WTC11 (cell line): ENCODE measurements around the gene RUNX2.

Experiments used
- CTCF ChIP-seq: fragments of 200-600 bp; IDR thresholded peaks from 2 replicates; pipeline ENCODE4 v1.8.0; 2022; ENCODE audit warnings: antibody characterized with exemption
- USF1 ChIP-seq: sonication (generic); formaldehyde crosslinking; IDR thresholded peaks from 2 replicates; pipeline ENCODE4 v1.8.0; 2022; ENCODE audit warnings: mild to moderate bottlenecking, missing genetic modification reagents

GRCh38 chr6:45712786-45713185 lies 384.7 kb downstream of the RUNX2 start:
- TF ChIP-seq CTCF = no peak
- TF ChIP-seq USF1 (CRISPR knock-in tag) = no peak
